ENCODE data around the gene HSF5. TPM values are rescaled to one million over a fixed set of nuclear protein-coding genes. Genes with fewer than 3 reads are reported as not detected.

Gene HSF5
- total and polyA plus RNA-seq, 2 of the 13 experiments (the other 11 are each of a cell fraction or from before 2014, with no cell fraction given), result not detected

- 0 out of 2 replicates have a peak, but pooled peaks have one; percentile 45 for TF ChIP-seq ZNF558 (CRISPR knock-in tag; IDR thresholded peaks at IDR 0.05; ENCODE audit: borderline replicate concordance)
- TF ChIP-seq, protein P1, sequence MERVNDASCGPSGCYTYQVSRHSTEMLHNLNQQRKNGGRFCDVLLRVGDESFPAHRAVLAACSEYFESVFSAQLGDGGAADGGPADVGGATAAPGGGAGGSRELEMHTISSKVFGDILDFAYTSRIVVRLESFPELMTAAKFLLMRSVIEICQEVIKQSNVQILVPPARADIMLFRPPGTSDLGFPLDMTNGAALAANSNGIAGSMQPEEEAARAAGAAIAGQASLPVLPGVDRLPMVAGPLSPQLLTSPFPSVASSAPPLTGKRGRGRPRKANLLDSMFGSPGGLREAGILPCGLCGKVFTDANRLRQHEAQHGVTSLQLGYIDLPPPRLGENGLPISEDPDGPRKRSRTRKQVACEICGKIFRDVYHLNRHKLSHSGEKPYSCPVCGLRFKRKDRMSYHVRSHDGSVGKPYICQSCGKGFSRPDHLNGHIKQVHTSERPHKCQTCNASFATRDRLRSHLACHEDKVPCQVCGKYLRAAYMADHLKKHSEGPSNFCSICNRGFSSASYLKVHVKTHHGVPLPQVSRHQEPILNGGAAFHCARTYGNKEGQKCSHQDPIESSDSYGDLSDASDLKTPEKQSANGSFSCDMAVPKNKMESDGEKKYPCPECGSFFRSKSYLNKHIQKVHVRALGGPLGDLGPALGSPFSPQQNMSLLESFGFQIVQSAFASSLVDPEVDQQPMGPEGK (CRISPR knock-in tag; IDR thresholded peaks at IDR 0.05), result 0 out of 2 replicates have a peak, but pooled peaks have one; percentile 14
- peak; percentile 68; the same call in 1 of the 2 replicates for TF ChIP-seq FOXK1 (CRISPR knock-in tag; IDR thresholded peaks at IDR 0.05; ENCODE audit: borderline replicate concordance, low read depth)
- peak; percentile 56; the same call in 1 of the 2 replicates for TF ChIP-seq ARID4A (CRISPR knock-in tag; IDR thresholded peaks at IDR 0.05; ENCODE audit: borderline replicate concordance)
- TF ChIP-seq, protein P2, sequence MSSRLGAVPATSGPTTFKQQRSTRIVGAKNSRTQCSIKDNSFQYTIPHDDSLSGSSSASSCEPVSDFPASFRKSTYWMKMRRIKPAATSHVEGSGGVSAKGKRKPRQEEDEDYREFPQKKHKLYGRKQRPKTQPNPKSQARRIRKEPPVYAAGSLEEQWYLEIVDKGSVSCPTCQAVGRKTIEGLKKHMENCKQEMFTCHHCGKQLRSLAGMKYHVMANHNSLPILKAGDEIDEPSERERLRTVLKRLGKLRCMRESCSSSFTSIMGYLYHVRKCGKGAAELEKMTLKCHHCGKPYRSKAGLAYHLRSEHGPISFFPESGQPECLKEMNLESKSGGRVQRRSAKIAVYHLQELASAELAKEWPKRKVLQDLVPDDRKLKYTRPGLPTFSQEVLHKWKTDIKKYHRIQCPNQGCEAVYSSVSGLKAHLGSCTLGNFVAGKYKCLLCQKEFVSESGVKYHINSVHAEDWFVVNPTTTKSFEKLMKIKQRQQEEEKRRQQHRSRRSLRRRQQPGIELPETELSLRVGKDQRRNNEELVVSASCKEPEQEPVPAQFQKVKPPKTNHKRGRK (CRISPR knock-in tag; IDR thresholded peaks at IDR 0.05), result 0 out of 2 replicates have a peak, but pooled peaks have one; percentile 34
- TF ChIP-seq ZBTB7A (CRISPR knock-in tag; IDR thresholded peaks at IDR 0.05), result 0 out of 2 replicates have a peak, but pooled peaks have one; percentile 65
- no peak for TF ChIP-seq KLF12 (CRISPR knock-in tag; IDR thresholded peaks at IDR 0.05; ENCODE audit: borderline replicate concordance)
- 0 out of 2 replicates have a peak, but pooled peaks have one; percentile 33 for TF ChIP-seq NFATC3 (CRISPR knock-in tag; IDR thresholded peaks at IDR 0.05)
- TF ChIP-seq ZNF652 (CRISPR knock-in tag; IDR thresholded peaks at IDR 0.05; ENCODE audit: borderline replicate concordance, low read depth), result no peak
- TF ChIP-seq ZNF3 (CRISPR knock-in tag; IDR thresholded peaks at IDR 0.05), result no peak
- peak; percentile 86 for TF ChIP-seq TEAD3 (CRISPR knock-in tag; optimal IDR thresholded peaks at IDR 0.05; ENCODE audit: borderline replicate concordance)
- TF ChIP-seq, protein P3, sequence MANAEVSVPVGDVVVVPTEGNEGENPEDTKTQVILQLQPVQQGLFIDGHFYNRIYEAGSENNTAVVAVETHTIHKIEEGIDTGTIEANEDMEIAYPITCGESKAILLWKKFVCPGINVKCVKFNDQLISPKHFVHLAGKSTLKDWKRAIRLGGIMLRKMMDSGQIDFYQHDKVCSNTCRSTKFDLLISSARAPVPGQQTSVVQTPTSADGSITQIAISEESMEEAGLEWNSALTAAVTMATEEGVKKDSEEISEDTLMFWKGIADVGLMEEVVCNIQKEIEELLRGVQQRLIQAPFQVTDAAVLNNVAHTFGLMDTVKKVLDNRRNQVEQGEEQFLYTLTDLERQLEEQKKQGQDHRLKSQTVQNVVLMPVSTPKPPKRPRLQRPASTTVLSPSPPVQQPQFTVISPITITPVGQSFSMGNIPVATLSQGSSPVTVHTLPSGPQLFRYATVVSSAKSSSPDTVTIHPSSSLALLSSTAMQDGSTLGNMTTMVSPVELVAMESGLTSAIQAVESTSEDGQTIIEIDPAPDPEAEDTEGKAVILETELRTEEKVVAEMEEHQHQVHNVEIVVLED (CRISPR knock-in tag; IDR thresholded peaks at IDR 0.05; ENCODE audit: borderline replicate concordance), result peak; percentile 31; the same call in 1 of the 2 replicates
- TF ChIP-seq ETV5 (CRISPR knock-in tag; IDR thresholded peaks at IDR 0.05; ENCODE audit: borderline replicate concordance), result 0 out of 2 replicates have a peak, but pooled peaks have one; percentile 16
- no peak for TF ChIP-seq ZNF12 (CRISPR knock-in tag; IDR thresholded peaks at IDR 0.05)
- peak; percentile 78; the same call in 1 of the 3 replicates for TF ChIP-seq MXI1 (IDR thresholded peaks at IDR 0.05; ENCODE audit: borderline replicate concordance, low read depth, low read length)
- peak; percentile 24; the same call in 1 of the 2 replicates for TF ChIP-seq ZNF232 (CRISPR knock-in tag; IDR thresholded peaks at IDR 0.05; ENCODE audit: borderline replicate concordance)
- TF ChIP-seq CENPT (CRISPR knock-in tag; IDR thresholded peaks at IDR 0.05; ENCODE audit: low read depth), result no peak
- peak; percentile 55 for TF ChIP-seq RARA (CRISPR knock-in tag; IDR thresholded peaks at IDR 0.05)
- peak; percentile 39; the same call in 1 of the 2 replicates for TF ChIP-seq ZMYM4 (CRISPR knock-in tag; IDR thresholded peaks at IDR 0.05)
Measured at GRCh38 chr17:58382108-58382871, 105.9 kb downstream of the HSF5 start (continued).

Data from HepG2 (cell line).